IMR-90 (cell line): ENCODE measurements around the gene OR52K1. TPM values are rescaled to one million over a fixed set of nuclear protein-coding genes. Genes with fewer than 3 reads are reported as not detected.

Experiments
- ATAC-seq: fragments of 200-7000 bp; cut with Tn5 transposase; 2 replicates; pipeline ENCODE4 v1.9.1; 2020; ENCODE audit warnings: low read depth, mild to moderate bottlenecking, moderate library complexity
- BruUV-seq: library from RNA; stranded (reverse); fragments of 400-500 nt; replicated peaks from 2 replicates; lab custom pipeline; 2021; lab: Mats Ljungman, UMichigan
- CTCF ChIA-PET: fragments of 300-600 bp; formaldehyde crosslinking; extraction: SDS; loops from one replicate; lab custom pipeline; 2021; ENCODE audit warnings: antibody characterized with exemption; lab: Yijun Ruan, JAX
- POLR2A ChIA-PET: fragments of 300-600 bp; sonication (Branson Sonifier 250); formaldehyde crosslinking; loops from one replicate; lab custom pipeline; 2022; ENCODE audit warnings: antibody characterized with exemption; ENCODE audit not compliant: unreplicated experiment; lab: Charles Lee
- DNase-seq: peaks from one replicate; pipeline ENCODE4 v3.0.0; 2013
- H2AFZ ChIP-seq: replicated peaks from 2 replicates; pipeline ENCODE3; 2013; ENCODE audit warnings: low read length, mild to moderate bottlenecking; ENCODE audit not compliant: poor library complexity
- H2AK5ac ChIP-seq: 2 replicates; pipeline ENCODE4 v1.6.1; 2013; ENCODE audit warnings: low read depth, low read length, inconsistent platforms
- H2AK9ac ChIP-seq: replicated peaks from 2 replicates; pipeline ENCODE3; 2013; ENCODE audit warnings: mild to moderate bottlenecking, low read depth, low read length, moderate library complexity; ENCODE audit not compliant: poor library complexity
- H2BK120ac ChIP-seq: 2 replicates; pipeline ENCODE4 v1.6.1; 2013; ENCODE audit warnings: low read depth, low read length, inconsistent platforms
- H2BK15ac ChIP-seq: 3 replicates; pipeline ENCODE4 v1.6.1; 2013; ENCODE audit warnings: low read depth, low read length, inconsistent platforms
- H2BK20ac ChIP-seq: 2 replicates; pipeline ENCODE4 v1.6.1; 2013; ENCODE audit warnings: low read depth, mild to moderate bottlenecking, inconsistent platforms, low read length, moderate library complexity
- H2BK5ac ChIP-seq: 2 replicates; pipeline ENCODE4 v1.6.1; 2013; ENCODE audit warnings: mild to moderate bottlenecking, low read depth, low read length, inconsistent platforms; ENCODE audit not compliant: poor library complexity, severe bottlenecking
- H3K14ac ChIP-seq: replicated peaks from 2 replicates; pipeline ENCODE4 v1.6.1; 2013; ENCODE audit warnings: low read depth, low read length, inconsistent platforms
- H3K18ac ChIP-seq: 2 replicates; pipeline ENCODE4 v1.6.1; 2013; ENCODE audit warnings: low read depth, low read length, control low read depth
- H3K23ac ChIP-seq: 2 replicates; pipeline ENCODE4 v1.6.1; 2013; ENCODE audit warnings: low read depth, low read length, inconsistent platforms
- H3K27ac ChIP-seq: 2 replicates; pipeline ENCODE4 v1.5.1; 2013; ENCODE audit warnings: mild to moderate bottlenecking, control low read depth, low read length; ENCODE audit not compliant: insufficient read depth
- H3K27me3 ChIP-seq: 2 replicates; pipeline ENCODE4 v1.6.1; 2013; ENCODE audit warnings: low read length; ENCODE audit not compliant: control insufficient read depth, insufficient read depth
- H3K36me3 ChIP-seq: 2 replicates; pipeline ENCODE4 v1.6.1; 2013; ENCODE audit warnings: low read length, mixed read lengths; ENCODE audit not compliant: control insufficient read depth, insufficient read depth
- H3K4ac ChIP-seq: 2 replicates; pipeline ENCODE4 v1.6.1; 2013; ENCODE audit warnings: low read depth, low read length, inconsistent platforms
- H3K4me1 ChIP-seq: 2 replicates; pipeline ENCODE4 v1.6.1; 2013; ENCODE audit warnings: low read length, mixed read lengths; ENCODE audit not compliant: control insufficient read depth, insufficient read depth
- H3K4me2 ChIP-seq: 2 replicates; pipeline ENCODE4 v1.6.1; 2013; ENCODE audit warnings: low read depth, mild to moderate bottlenecking, control low read depth, low read length, moderate library complexity
- H3K4me3 ChIP-seq: 2 replicates; pipeline ENCODE4 v1.5.1; 2013; ENCODE audit warnings: low read depth, mild to moderate bottlenecking, control low read depth, low read length, moderate library complexity; ENCODE audit not compliant: insufficient read depth
- H3K56ac ChIP-seq: 2 replicates; pipeline ENCODE4 v1.6.1; 2013; ENCODE audit warnings: low read length, inconsistent platforms; ENCODE audit not compliant: insufficient read depth; ENCODE audit errors: extremely low read depth
- H3K79me1 ChIP-seq, 2 experiments: 2 replicates each; pipeline ENCODE4 v1.6.1; 2013; ENCODE audit warnings: low read length in 2 of 2, inconsistent platforms in 1 of 2, low read depth in 1 of 2
- H3K9ac ChIP-seq: 2 replicates; pipeline ENCODE4 v1.6.1; 2013; ENCODE audit warnings: low read depth, low read length, control low read depth
- H3K9me1 ChIP-seq: 2 replicates; pipeline ENCODE4 v1.6.1; 2013; ENCODE audit warnings: low read length, inconsistent platforms; ENCODE audit not compliant: insufficient read depth
- H3K9me3 ChIP-seq: 2 replicates; pipeline ENCODE4 v1.6.1; 2013; ENCODE audit warnings: low read length; ENCODE audit not compliant: control insufficient read depth, insufficient read depth
- H4K20me1 ChIP-seq: 2 replicates; pipeline ENCODE4 v1.6.1; 2013; ENCODE audit warnings: low read length, inconsistent platforms; ENCODE audit not compliant: insufficient read depth
- H4K5ac ChIP-seq: 2 replicates; pipeline ENCODE4 v1.6.1; 2013; ENCODE audit warnings: mild to moderate bottlenecking, low read depth, low read length, control low read depth
- H4K8ac ChIP-seq, 2 experiments: 2 replicates each; pipeline ENCODE4 v1.6.1; 2013; ENCODE audit warnings: low read depth in 2 of 2, low read length in 2 of 2, control low read depth in 1 of 2, inconsistent platforms in 1 of 2
- H4K91ac ChIP-seq: 2 replicates; pipeline ENCODE4 v1.6.1; 2013; ENCODE audit warnings: low read depth, low read length, inconsistent platforms; ENCODE audit not compliant: insufficient read depth
- CEBPB ChIP-seq: IDR thresholded peaks from 2 replicates; pipeline ENCODE4 v1.6.1; 2012; ENCODE audit warnings: low read depth, low read length, improper control_type of control experiment
- FOS ChIP-seq: fragments of 150-350 bp; IDR thresholded peaks from 2 replicates; pipeline ENCODE4 v1.6.1; 2016; ENCODE audit warnings: low read depth, low read length
- MAZ ChIP-seq: IDR thresholded peaks from 2 replicates; pipeline ENCODE4 v1.6.1; 2012; ENCODE audit warnings: low read depth, mild to moderate bottlenecking, low read length, improper control_type of control experiment, moderate library complexity, borderline replicate concordance
- MXI1 ChIP-seq: IDR thresholded peaks from 2 replicates; pipeline ENCODE4 v1.6.1; 2012; ENCODE audit warnings: low read depth, mild to moderate bottlenecking, low read length, moderate library complexity, borderline replicate concordance
- NFE2L2 ChIP-seq: fragments of 150-350 bp; IDR thresholded peaks from 2 replicates; pipeline ENCODE4 v1.6.1; 2016; ENCODE audit warnings: low read depth, mild to moderate bottlenecking, low read length
- POLR2A ChIP-seq: IDR thresholded peaks from 2 replicates; pipeline ENCODE4 v1.6.1; 2012; ENCODE audit warnings: mild to moderate bottlenecking, low read depth, low read length
- RAD21 ChIP-seq: IDR thresholded peaks from 2 replicates; pipeline ENCODE4 v1.6.1; 2012; ENCODE audit warnings: low read length, improper control_type of control experiment
- RCOR1 ChIP-seq: IDR thresholded peaks from 2 replicates; pipeline ENCODE4 v1.6.1; 2012; ENCODE audit warnings: mild to moderate bottlenecking, low read length, improper control_type of control experiment; ENCODE audit not compliant: insufficient replicate concordance
- RFX5 ChIP-seq: IDR thresholded peaks from 2 replicates; pipeline ENCODE4 v1.8.0; 2012; ENCODE audit warnings: low read depth, mild to moderate bottlenecking, low read length, moderate library complexity
- SMC3 ChIP-seq: fragments of 150-350 bp; IDR thresholded peaks from 2 replicates; pipeline ENCODE4 v1.6.1; 2016; ENCODE audit warnings: low read depth, mild to moderate bottlenecking, antibody characterized with exemption, low read length, moderate library complexity
- WGBS, 2 experiments: methylation state at CpG; one replicate each; pipeline versions ENCODE4 v1.1.5 to v1.1.7; 2013; ENCODE audit warnings: missing lambda C conversion rate in 2 of 2; ENCODE audit not compliant: insufficient read length in 1 of 2; ENCODE audit errors: extremely low coverage in 2 of 2; 5-methylcytosine and 5-hydroxymethylcytosine counted together
- dilution Hi-C: fragments of 300-500 bp; cut with HindIII; formaldehyde crosslinking; loops from one replicate; pipeline ENCODE4 v1.14.3; 2018; ENCODE audit warnings: low sequenced_read_pairs; ENCODE audit not compliant: unreplicated experiment
- in situ Hi-C: fragments of 300-500 bp; cut with MboI; formaldehyde crosslinking; loops from 3 replicates; pipeline ENCODE4 v1.14.3; 2019; ENCODE audit warnings: low sequenced_read_pairs, inconsistent platforms, mixed read lengths
- intact Hi-C: fragments of 100-400 bp; cut with micrococcal nuclease; formaldehyde crosslinking; loops from 2 replicates; pipeline ENCODE4 v1.10.0; 2022
- polyA plus RNA-seq, 3 experiments: library from polyadenylated mRNA; depleted of rRNA; stranded (reverse); fragments of >200 nt; gene quantifications; 2 replicates each; pipeline ENCODE4 v1.2.3, GENCODE V29; 2012; ENCODE audit warnings: low replicate concordance in 1 of 3
- total RNA-seq: library from RNA; depleted of rRNA; stranded (reverse); fragments of >200 nt; gene quantifications from 2 replicates; pipeline ENCODE4 v1.2.3, GENCODE V29; 2012

Gene OR52K1
- total and polyA plus RNA-seq, 2 of the 4 experiments (the other 2 are of a cell fraction) = not detected

DNA sequence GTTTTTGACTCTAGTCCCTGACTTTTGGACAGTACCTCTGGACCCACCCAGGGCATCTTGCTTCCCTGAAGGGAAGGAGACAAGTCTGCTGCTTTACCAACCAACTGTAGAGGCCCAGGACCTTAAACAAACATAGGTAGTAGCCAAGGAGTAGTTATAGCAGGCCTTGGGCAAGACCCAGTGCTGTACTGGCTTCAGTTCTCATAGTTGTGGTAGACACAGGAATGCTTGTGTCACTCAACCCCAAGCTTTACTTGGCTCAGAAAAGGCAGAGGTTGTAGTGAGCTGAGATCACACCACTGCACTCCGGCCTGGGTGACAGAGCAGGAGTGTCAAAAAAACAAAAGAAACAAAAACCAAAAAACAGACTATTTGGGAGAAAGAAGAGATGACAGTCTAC lies 41.2 kb downstream of the OR52K1 start:
- H3K27ac ChIP-seq = no peak overlapping the region
- no peak overlapping the region for H4K8ac ChIP-seq
- H2BK20ac ChIP-seq = no peak overlapping the region
- no peak overlapping the region for H2BK120ac ChIP-seq
- H3K27me3 ChIP-seq = no peaks in the 10 kb centered on the region
- no CpG with 5 or more reads among the region's 1 CpG for WGBS, 2 experiments
- CTCF ChIA-PET = no interaction called here
- H3K18ac ChIP-seq = no peak overlapping the region
- H3K56ac ChIP-seq = no peak overlapping the region
- no peaks in the 10 kb centered on the region for H3K4me1 ChIP-seq
- dilution Hi-C loops (no loop called here), in situ Hi-C loops (no loop called here), intact Hi-C loops (no loop called here)
- H4K20me1 ChIP-seq = no peaks in the 10 kb centered on the region
- no peak overlapping the region for H3K4me2 ChIP-seq
- no peak overlapping the region for H2BK5ac ChIP-seq
- H2AK5ac ChIP-seq = no peak overlapping the region
- H2BK15ac ChIP-seq = no peak overlapping the region
- H3K9ac ChIP-seq = no peak overlapping the region
- no peak overlapping the region for H3K4me3 ChIP-seq
- no peak for DNase-seq
- ATAC-seq = no peak
- no peak overlapping the region for H3K14ac ChIP-seq
- H3K23ac ChIP-seq = no peak overlapping the region
- H3K4ac ChIP-seq = no peak overlapping the region
- no peak overlapping the region for H2AK9ac ChIP-seq
- no peaks in the 10 kb centered on the region for H3K79me1 ChIP-seq
- POLR2A ChIA-PET = no interaction called here
- H4K5ac ChIP-seq = no peak overlapping the region
- no peak overlapping the region for H4K91ac ChIP-seq
- BruUV-seq = no TSS peak
- H3K9me3 ChIP-seq = no peaks in the 10 kb centered on the region
- no peaks in the 10 kb centered on the region for H3K9me1 ChIP-seq
- H3K36me3 ChIP-seq = no peaks in the 10 kb centered on the region
- TF ChIP-seq FOS (no peak), RFX5 (no peak), RCOR1 (no peak), CEBPB (no peak), NFE2L2 (no peak), POLR2A (no peak), MAZ (no peak), SMC3 (no peak), MXI1 (no peak), RAD21 (no peak)
- no peak overlapping the region for H2AFZ ChIP-seq
